IMR-90 (cell line): ENCODE data around the gene ZNF280C. TPM values are rescaled to one million over a fixed set of nuclear protein-coding genes. Genes with fewer than 3 reads are reported as not detected.

Experiments
- ATAC-seq: fragments of 200-7000 bp; cut with Tn5 transposase; 2 replicates; pipeline ENCODE4 v1.9.1; 2020; ENCODE audit warnings: low read depth, mild to moderate bottlenecking, moderate library complexity
- BruUV-seq: library from RNA; stranded (reverse); fragments of 400-500 nt; replicated peaks from 2 replicates; lab custom pipeline; 2021; lab: Mats Ljungman, UMichigan
- CTCF ChIA-PET: fragments of 300-600 bp; formaldehyde crosslinking; extraction: SDS; loops from one replicate; lab custom pipeline; 2021; ENCODE audit warnings: antibody characterized with exemption; lab: Yijun Ruan, JAX
- POLR2A ChIA-PET: fragments of 300-600 bp; sonication (Branson Sonifier 250); formaldehyde crosslinking; loops from one replicate; lab custom pipeline; 2022; ENCODE audit warnings: antibody characterized with exemption; ENCODE audit not compliant: unreplicated experiment; lab: Charles Lee
- DNase-seq: peaks from one replicate; pipeline ENCODE4 v3.0.0; 2013
- H2AFZ ChIP-seq: replicated peaks from 2 replicates; pipeline ENCODE3; 2013; ENCODE audit warnings: low read length, mild to moderate bottlenecking; ENCODE audit not compliant: poor library complexity
- H2AK5ac ChIP-seq: 2 replicates; pipeline ENCODE4 v1.6.1; 2013; ENCODE audit warnings: low read depth, low read length, inconsistent platforms
- H2AK9ac ChIP-seq: replicated peaks from 2 replicates; pipeline ENCODE3; 2013; ENCODE audit warnings: mild to moderate bottlenecking, low read depth, low read length, moderate library complexity; ENCODE audit not compliant: poor library complexity
- H2BK120ac ChIP-seq: 2 replicates; pipeline ENCODE4 v1.6.1; 2013; ENCODE audit warnings: low read depth, low read length, inconsistent platforms
- H2BK15ac ChIP-seq: 3 replicates; pipeline ENCODE4 v1.6.1; 2013; ENCODE audit warnings: low read depth, low read length, inconsistent platforms
- H2BK20ac ChIP-seq: 2 replicates; pipeline ENCODE4 v1.6.1; 2013; ENCODE audit warnings: low read depth, mild to moderate bottlenecking, inconsistent platforms, low read length, moderate library complexity
- H2BK5ac ChIP-seq: 2 replicates; pipeline ENCODE4 v1.6.1; 2013; ENCODE audit warnings: mild to moderate bottlenecking, low read depth, low read length, inconsistent platforms; ENCODE audit not compliant: poor library complexity, severe bottlenecking
- H3K14ac ChIP-seq: replicated peaks from 2 replicates; pipeline ENCODE4 v1.6.1; 2013; ENCODE audit warnings: low read depth, low read length, inconsistent platforms
- H3K18ac ChIP-seq: 2 replicates; pipeline ENCODE4 v1.6.1; 2013; ENCODE audit warnings: low read depth, low read length, control low read depth
- H3K23ac ChIP-seq: 2 replicates; pipeline ENCODE4 v1.6.1; 2013; ENCODE audit warnings: low read depth, low read length, inconsistent platforms
- H3K27ac ChIP-seq: 2 replicates; pipeline ENCODE4 v1.5.1; 2013; ENCODE audit warnings: mild to moderate bottlenecking, control low read depth, low read length; ENCODE audit not compliant: insufficient read depth
- H3K27me3 ChIP-seq: 2 replicates; pipeline ENCODE4 v1.6.1; 2013; ENCODE audit warnings: low read length; ENCODE audit not compliant: control insufficient read depth, insufficient read depth
- H3K36me3 ChIP-seq: 2 replicates; pipeline ENCODE4 v1.6.1; 2013; ENCODE audit warnings: low read length, mixed read lengths; ENCODE audit not compliant: control insufficient read depth, insufficient read depth
- H3K4ac ChIP-seq: 2 replicates; pipeline ENCODE4 v1.6.1; 2013; ENCODE audit warnings: low read depth, low read length, inconsistent platforms
- H3K4me1 ChIP-seq: 2 replicates; pipeline ENCODE4 v1.6.1; 2013; ENCODE audit warnings: low read length, mixed read lengths; ENCODE audit not compliant: control insufficient read depth, insufficient read depth
- H3K4me2 ChIP-seq: 2 replicates; pipeline ENCODE4 v1.6.1; 2013; ENCODE audit warnings: low read depth, mild to moderate bottlenecking, control low read depth, low read length, moderate library complexity
- H3K4me3 ChIP-seq: 2 replicates; pipeline ENCODE4 v1.5.1; 2013; ENCODE audit warnings: low read depth, mild to moderate bottlenecking, control low read depth, low read length, moderate library complexity; ENCODE audit not compliant: insufficient read depth
- H3K56ac ChIP-seq: 2 replicates; pipeline ENCODE4 v1.6.1; 2013; ENCODE audit warnings: low read length, inconsistent platforms; ENCODE audit not compliant: insufficient read depth; ENCODE audit errors: extremely low read depth
- H3K79me1 ChIP-seq, 2 experiments: 2 replicates each; pipeline ENCODE4 v1.6.1; 2013; ENCODE audit warnings: low read length in 2 of 2, inconsistent platforms in 1 of 2, low read depth in 1 of 2
- H3K9ac ChIP-seq: 2 replicates; pipeline ENCODE4 v1.6.1; 2013; ENCODE audit warnings: low read depth, low read length, control low read depth
- H3K9me1 ChIP-seq: 2 replicates; pipeline ENCODE4 v1.6.1; 2013; ENCODE audit warnings: low read length, inconsistent platforms; ENCODE audit not compliant: insufficient read depth
- H3K9me3 ChIP-seq: 2 replicates; pipeline ENCODE4 v1.6.1; 2013; ENCODE audit warnings: low read length; ENCODE audit not compliant: control insufficient read depth, insufficient read depth
- H4K20me1 ChIP-seq: 2 replicates; pipeline ENCODE4 v1.6.1; 2013; ENCODE audit warnings: low read length, inconsistent platforms; ENCODE audit not compliant: insufficient read depth
- H4K5ac ChIP-seq: 2 replicates; pipeline ENCODE4 v1.6.1; 2013; ENCODE audit warnings: mild to moderate bottlenecking, low read depth, low read length, control low read depth
- H4K8ac ChIP-seq, 2 experiments: 2 replicates each; pipeline ENCODE4 v1.6.1; 2013; ENCODE audit warnings: low read depth in 2 of 2, low read length in 2 of 2, control low read depth in 1 of 2, inconsistent platforms in 1 of 2
- H4K91ac ChIP-seq: 2 replicates; pipeline ENCODE4 v1.6.1; 2013; ENCODE audit warnings: low read depth, low read length, inconsistent platforms; ENCODE audit not compliant: insufficient read depth
- BHLHE40 ChIP-seq: fragments of 150-350 bp; IDR thresholded peaks from 2 replicates; pipeline ENCODE4 v1.6.1; 2016; ENCODE audit warnings: mild to moderate bottlenecking, low read depth, low read length
- CEBPB ChIP-seq: IDR thresholded peaks from 2 replicates; pipeline ENCODE4 v1.6.1; 2012; ENCODE audit warnings: low read depth, low read length, improper control_type of control experiment
- CHD1 ChIP-seq: IDR thresholded peaks from 2 replicates; pipeline ENCODE4 v1.6.1; 2012; ENCODE audit warnings: low read depth, low read length, improper control_type of control experiment
- ELK1 ChIP-seq: fragments of 150-350 bp; IDR thresholded peaks from 2 replicates; pipeline ENCODE4 v1.6.1; 2016; ENCODE audit warnings: low read depth, mild to moderate bottlenecking, low read length, moderate library complexity, borderline replicate concordance
- FOS ChIP-seq: fragments of 150-350 bp; IDR thresholded peaks from 2 replicates; pipeline ENCODE4 v1.6.1; 2016; ENCODE audit warnings: low read depth, low read length
- MAFK ChIP-seq: IDR thresholded peaks from 2 replicates; pipeline ENCODE4 v1.6.1; 2012; ENCODE audit warnings: low read depth, low read length, improper control_type of control experiment
- MAZ ChIP-seq: IDR thresholded peaks from 2 replicates; pipeline ENCODE4 v1.6.1; 2012; ENCODE audit warnings: low read depth, mild to moderate bottlenecking, low read length, improper control_type of control experiment, moderate library complexity, borderline replicate concordance
- MXI1 ChIP-seq: IDR thresholded peaks from 2 replicates; pipeline ENCODE4 v1.6.1; 2012; ENCODE audit warnings: low read depth, mild to moderate bottlenecking, low read length, moderate library complexity, borderline replicate concordance
- NFE2L2 ChIP-seq: fragments of 150-350 bp; IDR thresholded peaks from 2 replicates; pipeline ENCODE4 v1.6.1; 2016; ENCODE audit warnings: low read depth, mild to moderate bottlenecking, low read length
- POLR2A ChIP-seq: IDR thresholded peaks from 2 replicates; pipeline ENCODE4 v1.6.1; 2012; ENCODE audit warnings: mild to moderate bottlenecking, low read depth, low read length
- RAD21 ChIP-seq: IDR thresholded peaks from 2 replicates; pipeline ENCODE4 v1.6.1; 2012; ENCODE audit warnings: low read length, improper control_type of control experiment
- RCOR1 ChIP-seq: IDR thresholded peaks from 2 replicates; pipeline ENCODE4 v1.6.1; 2012; ENCODE audit warnings: mild to moderate bottlenecking, low read length, improper control_type of control experiment; ENCODE audit not compliant: insufficient replicate concordance
- RFX5 ChIP-seq: IDR thresholded peaks from 2 replicates; pipeline ENCODE4 v1.8.0; 2012; ENCODE audit warnings: low read depth, mild to moderate bottlenecking, low read length, moderate library complexity
- SMC3 ChIP-seq: fragments of 150-350 bp; IDR thresholded peaks from 2 replicates; pipeline ENCODE4 v1.6.1; 2016; ENCODE audit warnings: low read depth, mild to moderate bottlenecking, antibody characterized with exemption, low read length, moderate library complexity
- USF2 ChIP-seq: fragments of 150-350 bp; IDR thresholded peaks from 2 replicates; pipeline ENCODE4 v1.6.1; 2017; ENCODE audit warnings: mild to moderate bottlenecking, antibody characterized with exemption, low read length, low read depth
- WGBS, 2 experiments: methylation state at CpG; one replicate each; pipeline versions ENCODE4 v1.1.5 to v1.1.7; 2013; ENCODE audit warnings: missing lambda C conversion rate in 2 of 2; ENCODE audit not compliant: insufficient read length in 1 of 2; ENCODE audit errors: extremely low coverage in 2 of 2; 5-methylcytosine and 5-hydroxymethylcytosine counted together
- dilution Hi-C: fragments of 300-500 bp; cut with HindIII; formaldehyde crosslinking; loops from one replicate; pipeline ENCODE4 v1.14.3; 2018; ENCODE audit warnings: low sequenced_read_pairs; ENCODE audit not compliant: unreplicated experiment
- in situ Hi-C: fragments of 300-500 bp; cut with MboI; formaldehyde crosslinking; loops from 3 replicates; pipeline ENCODE4 v1.14.3; 2019; ENCODE audit warnings: low sequenced_read_pairs, inconsistent platforms, mixed read lengths
- intact Hi-C: fragments of 100-400 bp; cut with micrococcal nuclease; formaldehyde crosslinking; loops from 2 replicates; pipeline ENCODE4 v1.10.0; 2022
- polyA plus RNA-seq, 3 experiments: library from polyadenylated mRNA; depleted of rRNA; stranded (reverse); fragments of >200 nt; gene quantifications; 2 replicates each; pipeline ENCODE4 v1.2.3, GENCODE V29; 2012; ENCODE audit warnings: low replicate concordance in 1 of 3
- total RNA-seq: library from RNA; depleted of rRNA; stranded (reverse); fragments of >200 nt; gene quantifications from 2 replicates; pipeline ENCODE4 v1.2.3, GENCODE V29; 2012
- TF ChIP-seq, protein P1 (sequence below): conservative IDR thresholded peaks from 2 replicates; pipeline ENCODE4 v1.5.1; 2012; ENCODE audit warnings: mild to moderate bottlenecking, low read depth, low read length, improper control_type of control experiment

ZNF280C gene
- total and polyA plus RNA-seq, 2 of the 4 experiments (the other 2 are of a cell fraction) = 3.1 to 4.5 TPM

- H2AK5ac ChIP-seq = no peak overlapping the region
- no peaks in the 10 kb centered on the region for H3K79me1 ChIP-seq
- H3K4me3 ChIP-seq = no peak overlapping the region
- H2BK5ac ChIP-seq = no peak overlapping the region
- ATAC-seq (no peak), DNase-seq (no peak)
- no peaks in the 10 kb centered on the region for H4K20me1 ChIP-seq
- peaks cover 2% of the 10 kb centered on the region; the same call in 1 of the 2 replicates for H3K27me3 ChIP-seq
- in situ Hi-C loops = no loop called here
- no peak overlapping the region for H2AK9ac ChIP-seq
- peak overlapping the region; percentile 9 for H2AFZ ChIP-seq
- no peaks in the 10 kb centered on the region for H3K36me3 ChIP-seq
- H4K5ac ChIP-seq = no peak overlapping the region
- H3K4me1 ChIP-seq = peaks cover 3% of the 10 kb centered on the region; the same call in 1 of the 2 replicates
- H3K4me2 ChIP-seq = no peak overlapping the region
- no peaks in the 10 kb centered on the region for H3K9me1 ChIP-seq
- H2BK120ac ChIP-seq = no peak overlapping the region
- POLR2A ChIA-PET = no interaction called here
- BruUV-seq = no TSS peak
- H3K9ac ChIP-seq = no peak overlapping the region
- H3K18ac ChIP-seq = no peak overlapping the region
- H3K23ac ChIP-seq = no peak overlapping the region
- H3K27ac ChIP-seq = no peak overlapping the region
- H3K4ac ChIP-seq = no peak overlapping the region
- no peak overlapping the region for H4K8ac ChIP-seq
- dilution Hi-C loops = no loop called here
- TF ChIP-seq SMC3 (no peak), POLR2A (no peak), RFX5 (no peak), MXI1 (no peak), USF2 (no peak), ELK1 (no peak), NFE2L2 (no peak), MAZ (no peak), CEBPB (no peak), BHLHE40 (no peak), RAD21 (no peak), FOS (no peak), RCOR1 (no peak), CHD1 (no peak), MAFK (no peak)
- TF ChIP-seq, protein P1, sequence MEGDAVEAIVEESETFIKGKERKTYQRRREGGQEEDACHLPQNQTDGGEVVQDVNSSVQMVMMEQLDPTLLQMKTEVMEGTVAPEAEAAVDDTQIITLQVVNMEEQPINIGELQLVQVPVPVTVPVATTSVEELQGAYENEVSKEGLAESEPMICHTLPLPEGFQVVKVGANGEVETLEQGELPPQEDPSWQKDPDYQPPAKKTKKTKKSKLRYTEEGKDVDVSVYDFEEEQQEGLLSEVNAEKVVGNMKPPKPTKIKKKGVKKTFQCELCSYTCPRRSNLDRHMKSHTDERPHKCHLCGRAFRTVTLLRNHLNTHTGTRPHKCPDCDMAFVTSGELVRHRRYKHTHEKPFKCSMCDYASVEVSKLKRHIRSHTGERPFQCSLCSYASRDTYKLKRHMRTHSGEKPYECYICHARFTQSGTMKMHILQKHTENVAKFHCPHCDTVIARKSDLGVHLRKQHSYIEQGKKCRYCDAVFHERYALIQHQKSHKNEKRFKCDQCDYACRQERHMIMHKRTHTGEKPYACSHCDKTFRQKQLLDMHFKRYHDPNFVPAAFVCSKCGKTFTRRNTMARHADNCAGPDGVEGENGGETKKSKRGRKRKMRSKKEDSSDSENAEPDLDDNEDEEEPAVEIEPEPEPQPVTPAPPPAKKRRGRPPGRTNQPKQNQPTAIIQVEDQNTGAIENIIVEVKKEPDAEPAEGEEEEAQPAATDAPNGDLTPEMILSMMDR = no peak
- intact Hi-C loops = no loop called here
- H2BK15ac ChIP-seq = no peak overlapping the region
- H4K91ac ChIP-seq = no peak overlapping the region
- H3K14ac ChIP-seq = no peak overlapping the region
- no peaks in the 10 kb centered on the region for H3K9me3 ChIP-seq
- no peak overlapping the region for H2BK20ac ChIP-seq
- no peak overlapping the region for H3K56ac ChIP-seq
- no CpG with 5 or more reads among the region's 2 CpGs for WGBS, 2 experiments
- CTCF ChIA-PET = no interaction called here
Measured at GRCh38 chrX:130300010-130300282, 31.2 kb upstream of the ZNF280C start.
